GM19351 (cell line): ENCODE data around the gene TRMT10B.

ENCODE experiments used
- ATAC-seq: cut with Tn5 transposase; IDR thresholded peaks from one replicate; pipeline ENCODE4 v1.9.1; 2021; ENCODE audit warnings: mild to moderate bottlenecking, moderate library complexity; ENCODE audit not compliant: unreplicated experiment

Gene TRMT10B

GRCh38 chr9:37753489-37754190, at the start of gene TRMT10B:
TSS of gene TRMT10B (plus strand) at chr9:37753805. CDS start at chr9:37761932, 8,127 bp downstream.
- ATAC-seq, result peak; percentile 93

- ATAC-seq, result no peak
Observed at GRCh38 chr9:37705787-37706186, 47.8 kb upstream of the TRMT10B start.

GRCh38 chr9:37706290-37706689, 47.3 kb upstream of the TRMT10B start:
- no peak for ATAC-seq

GRCh38 chr9:37707748-37708147, 45.9 kb upstream of the TRMT10B start:
- no peak for ATAC-seq

- no peak for ATAC-seq
Observed at GRCh38 chr9:37710046-37710445, 43.6 kb upstream of the TRMT10B start.

- ATAC-seq, result no peak
Observed at GRCh38 chr9:37715260-37715659, 38.3 kb upstream of the TRMT10B start.

- no peak for ATAC-seq
Observed at GRCh38 chr9:37715991-37716505, 37.6 kb upstream of the TRMT10B start.

GRCh38 chr9:37719526-37719925, 34.1 kb upstream of the TRMT10B start:
- peak; percentile 70 for ATAC-seq

GRCh38 chr9:37727013-37727412, 26.6 kb upstream of the TRMT10B start:
- no peak for ATAC-seq

GRCh38 chr9:37729499-37729898, 24.1 kb upstream of the TRMT10B start:
- no peak for ATAC-seq

GRCh38 chr9:37730256-37730655, 23.3 kb upstream of the TRMT10B start:
- ATAC-seq, result no peak

- no peak for ATAC-seq
Observed at GRCh38 chr9:37730839-37731238, 22.8 kb upstream of the TRMT10B start.

GRCh38 chr9:37732086-37732741, 21.4 kb upstream of the TRMT10B start:
- ATAC-seq, result no peak

- ATAC-seq, result no peak
Observed at GRCh38 chr9:37732952-37733351, 20.7 kb upstream of the TRMT10B start.

GRCh38 chr9:37739222-37739621, 14.4 kb upstream of the TRMT10B start:
- ATAC-seq, result no peak

- no peak for ATAC-seq
Observed at GRCh38 chr9:37740128-37740527, 13.5 kb upstream of the TRMT10B start.

- no peak for ATAC-seq
Observed at GRCh38 chr9:37740631-37741328, 12.8 kb upstream of the TRMT10B start.

- ATAC-seq, result no peak
Observed at GRCh38 chr9:37745970-37746369, 7.6 kb upstream of the TRMT10B start.

- no peak for ATAC-seq
Observed at GRCh38 chr9:37746448-37747270, 6.9 kb upstream of the TRMT10B start.

- peak; percentile 84 for ATAC-seq
Observed at GRCh38 chr9:37747271-37747753, 6.3 kb upstream of the TRMT10B start.

- no peak for ATAC-seq
Observed at GRCh38 chr9:37749129-37749528, 4.5 kb upstream of the TRMT10B start.
